Subcutaneous adipose tissue (tissue), 4 donors: ENCODE measurements around the gene C3orf70. TPM values are rescaled to one million over a fixed set of nuclear protein-coding genes. Genes with fewer than 3 reads are reported as not detected.

Source experiments
- CTCF ChIP-seq: fragments of 450-650 bp; IDR thresholded peaks from one replicate; pipeline ENCODE4 v1.5.1; 2016; ENCODE audit warnings: low read depth, mild to moderate bottlenecking, control low read depth, antibody characterized with exemption, moderate library complexity
- total RNA-seq, 4 donors: library from RNA; depleted of rRNA; stranded (reverse); fragments of >200 nt; gene quantifications; one replicate each; pipeline ENCODE4 v1.1.0, GENCODE V29; 2016

C3orf70 gene
- total RNA-seq, 4 donors from 2014 or later, result 0.68 to 4.1 (median 2.3) TPM

- TF ChIP-seq CTCF, result no peak
Observed at GRCh38 chr3:185094697-185095096, 58.2 kb downstream of the C3orf70 start.

- no peak for TF ChIP-seq CTCF
Observed at GRCh38 chr3:185093116-185093515, 59.7 kb downstream of the C3orf70 start.

GRCh38 chr3:185090811-185091210 lies 62.0 kb downstream of the C3orf70 start:
- no peak for TF ChIP-seq CTCF

- TF ChIP-seq CTCF, result no peak
Observed at GRCh38 chr3:185089751-185090150, 63.1 kb downstream of the C3orf70 start.

GRCh38 chr3:185089343-185089742 lies 63.5 kb downstream of the C3orf70 start:
- no peak for TF ChIP-seq CTCF

GRCh38 chr3:185087419-185087818 lies 65.4 kb downstream of the C3orf70 start:
- no peak for TF ChIP-seq CTCF

- no peak for TF ChIP-seq CTCF
Observed at GRCh38 chr3:185084901-185085300, 68.0 kb downstream of the C3orf70 start.
